HG03378 (cell line): Measurements from ENCODE around the gene TSPAN6.

Experiments used
- ATAC-seq: cut with Tn5 transposase; IDR thresholded peaks from one replicate; pipeline ENCODE4 v1.9.1; 2021; ENCODE audit warnings: mild to moderate bottlenecking, moderate library complexity; ENCODE audit not compliant: unreplicated experiment

TSPAN6 gene

GRCh38 chrX:100636321-100636991 lies at the start of gene TSPAN6:
TSPAN6 (minus strand) TSS chrX:100636806; CDS start chrX:100636694, 112 bp downstream.
- peak; percentile 98 for ATAC-seq

- ATAC-seq = no peak
Measured at GRCh38 chrX:100685997-100686305, 49.3 kb upstream of the TSPAN6 start.

- ATAC-seq = peak; percentile 66
Measured at GRCh38 chrX:100685284-100685996, 48.8 kb upstream of the TSPAN6 start.

GRCh38 chrX:100682939-100683338 lies 46.3 kb upstream of the TSPAN6 start:
- no peak for ATAC-seq

- ATAC-seq = no peak
Measured at GRCh38 chrX:100681599-100681998, 45.0 kb upstream of the TSPAN6 start.

GRCh38 chrX:100680756-100681155 lies 44.1 kb upstream of the TSPAN6 start:
- no peak for ATAC-seq

- ATAC-seq = no peak
Measured at GRCh38 chrX:100677611-100678181, 41.1 kb upstream of the TSPAN6 start.

- ATAC-seq = peak; percentile 61
Measured at GRCh38 chrX:100674705-100675104, 38.1 kb upstream of the TSPAN6 start.

- no peak for ATAC-seq
Measured at GRCh38 chrX:100673397-100673953, 36.9 kb upstream of the TSPAN6 start.

GRCh38 chrX:100672966-100673365 lies 36.4 kb upstream of the TSPAN6 start:
- ATAC-seq = no peak

GRCh38 chrX:100663642-100664041 lies 27.0 kb upstream of the TSPAN6 start:
- no peak for ATAC-seq

- ATAC-seq = no peak
Measured at GRCh38 chrX:100662796-100663195, 26.2 kb upstream of the TSPAN6 start.

GRCh38 chrX:100662170-100662569 lies 25.6 kb upstream of the TSPAN6 start:
- ATAC-seq = no peak

GRCh38 chrX:100659431-100660137 lies 23.0 kb upstream of the TSPAN6 start:
- no peak for ATAC-seq

- no peak for ATAC-seq
Measured at GRCh38 chrX:100658941-100659381, 22.4 kb upstream of the TSPAN6 start.

- no peak for ATAC-seq
Measured at GRCh38 chrX:100654261-100654660, 17.7 kb upstream of the TSPAN6 start.

GRCh38 chrX:100652266-100652665 lies 15.7 kb upstream of the TSPAN6 start:
- no peak for ATAC-seq

- no peak for ATAC-seq
Measured at GRCh38 chrX:100650841-100651240, 14.2 kb upstream of the TSPAN6 start.

- ATAC-seq = no peak
Measured at GRCh38 chrX:100649550-100650356, 13.1 kb upstream of the TSPAN6 start.
